Transverse colon (tissue), 4 donors: ENCODE measurements around the gene SAMM50. TPM values are rescaled to one million over a fixed set of nuclear protein-coding genes. Genes with fewer than 3 reads are reported as not detected.

Experiments used
- DNase-seq: peaks from one replicate; pipeline ENCODE4 v3.0.0-alpha.2; 2019
- H3K27ac ChIP-seq, 4 donors: fragments of 200-600 bp; sonication (generic); 2 replicates each; pipeline ENCODE4 v1.5.1; 2016 to 2018; ENCODE audit warnings: inconsistent platforms in 4 of 4
- H3K27me3 ChIP-seq: fragments of 200-600 bp; sonication (generic); 2 replicates; pipeline ENCODE4 v1.5.1; 2017; ENCODE audit warnings: inconsistent platforms
- H3K36me3 ChIP-seq, 4 donors: fragments of 200-600 bp; sonication (generic); 2 replicates each; pipeline ENCODE4 v1.5.1; 2017 to 2019; ENCODE audit warnings: inconsistent platforms in 4 of 4
- H3K4me1 ChIP-seq, 4 donors: fragments of 200-600 bp; sonication (generic); 2 replicates each; pipeline ENCODE4 v1.5.1; 2017 to 2020; ENCODE audit warnings: inconsistent platforms in 4 of 4
- H3K4me3 ChIP-seq, 4 donors: fragments of 200-600 bp; sonication (generic); 1 replicate in 1 of 4; 2 replicates in 3 of 4; pipeline versions ENCODE4 v1.5.1 to v1.6.1; 2017 to 2019; ENCODE audit warnings: inconsistent platforms in 4 of 4
- H3K9me3 ChIP-seq, 2 donors: fragments of 200-600 bp; sonication (generic); 2 replicates each; pipeline ENCODE4 v1.5.1; 2017 to 2019; ENCODE audit warnings: inconsistent platforms in 2 of 2
- EP300 ChIP-seq: sonication (generic); formaldehyde crosslinking; IDR thresholded peaks from one replicate; pipeline ENCODE4 v1.6.1; 2017; ENCODE audit warnings: antibody characterized with exemption, low read depth
- POLR2A ChIP-seq: fragments of 450-650 bp; IDR thresholded peaks from one replicate; pipeline ENCODE4 v1.6.1; 2016; ENCODE audit warnings: antibody characterized with exemption, mild to moderate bottlenecking, moderate library complexity
- POLR2AphosphoS5 ChIP-seq, 3 donors: sonication (generic); formaldehyde crosslinking; IDR thresholded peaks; one replicate each; pipeline ENCODE4 v1.6.1; 2016; ENCODE audit warnings: antibody characterized with exemption in 3 of 3
- WGBS, 2 donors: methylation state at CpG; one replicate each; pipeline ENCODE4 v1.1.5; 2018; ENCODE audit warnings: low coverage in 1 of 2; 5-methylcytosine and 5-hydroxymethylcytosine counted together
- in situ Hi-C, 4 donors: fragments of 200-750 bp; cut with MboI; loops; one replicate each; pipeline versions ENCODE4 v1.15.0 to v1.15.1; 2017; ENCODE audit warnings: low sequenced_read_pairs in 3 of 4, low pct_ligation_motif_present in 1 of 4, low pct_unique_long_range_greater_than_20kb in 1 of 4
- intact Hi-C: fragments of 100-400 bp; cut with DNase I; formaldehyde crosslinking; loops from one replicate; pipeline ENCODE4 v1.15.1; 2023; ENCODE audit warnings: low total_unique reads
- total RNA-seq, 4 donors: library from RNA; depleted of rRNA; stranded (reverse); fragments of >200 nt; gene quantifications; one replicate each; pipeline ENCODE4 v1.1.0, GENCODE V29; 2016
- TF ChIP-seq, protein P1 (sequence below), 5 experiments: fragments of 200-600 bp in 3 of 5; fragments of 450-650 bp in 2 of 5; sonication (generic) in 3 of 5; IDR thresholded peaks; 1 replicate in 2 of 5; 2 replicates in 3 of 5; pipeline ENCODE4 v1.5.1; 2016 to 2017; ENCODE audit warnings: antibody characterized with exemption in 5 of 5, inconsistent platforms in 3 of 5, mild to moderate bottlenecking in 2 of 5, moderate library complexity in 1 of 5

Gene SAMM50
- total RNA-seq, 4 donors from 2014 or later = 9.0 to 82.6 (median 33.3) TPM

DNA sequence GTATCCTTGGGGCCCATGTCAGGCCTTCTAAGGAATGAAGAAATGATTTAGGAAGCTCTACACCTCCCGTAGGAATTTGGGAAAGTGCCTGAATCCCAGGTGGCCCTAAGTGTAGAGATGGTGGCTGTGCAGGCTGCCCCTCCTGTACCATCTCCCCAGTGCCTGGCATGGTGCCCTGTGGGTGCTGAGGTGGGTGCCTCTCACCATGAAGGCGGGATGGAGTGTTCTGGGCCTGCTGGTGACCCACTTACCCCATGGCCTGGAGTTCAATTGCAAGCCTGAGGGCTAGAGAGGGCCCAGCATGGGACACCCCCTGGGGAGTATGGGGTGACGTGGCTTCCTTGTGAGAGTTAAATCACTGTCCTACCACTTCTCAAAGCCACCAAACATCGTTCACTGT, 19.8 kb downstream of the SAMM50 start:
- Histone ChIP-seq H3K9me3 (no peaks in the 10 kb centered on the region), H3K27ac (no peak overlapping the region), H3K27me3 (no peaks in the 10 kb centered on the region), H3K36me3 (peaks cover 0 to 63% (median 29%) of the 10 kb centered on the region in 4 donors), H3K4me1 (no peaks in the 10 kb centered on the region), H3K4me3 (no peak overlapping the region)
- in situ Hi-C loops (no loop called here), intact Hi-C loops (no loop called here)
- 81% methylated on average over 4 of the region's 4 CpGs; no CpG with 5 or more reads in 1 of the 2 donors for WGBS, 2 donors
- TF ChIP-seq, protein P1, sequence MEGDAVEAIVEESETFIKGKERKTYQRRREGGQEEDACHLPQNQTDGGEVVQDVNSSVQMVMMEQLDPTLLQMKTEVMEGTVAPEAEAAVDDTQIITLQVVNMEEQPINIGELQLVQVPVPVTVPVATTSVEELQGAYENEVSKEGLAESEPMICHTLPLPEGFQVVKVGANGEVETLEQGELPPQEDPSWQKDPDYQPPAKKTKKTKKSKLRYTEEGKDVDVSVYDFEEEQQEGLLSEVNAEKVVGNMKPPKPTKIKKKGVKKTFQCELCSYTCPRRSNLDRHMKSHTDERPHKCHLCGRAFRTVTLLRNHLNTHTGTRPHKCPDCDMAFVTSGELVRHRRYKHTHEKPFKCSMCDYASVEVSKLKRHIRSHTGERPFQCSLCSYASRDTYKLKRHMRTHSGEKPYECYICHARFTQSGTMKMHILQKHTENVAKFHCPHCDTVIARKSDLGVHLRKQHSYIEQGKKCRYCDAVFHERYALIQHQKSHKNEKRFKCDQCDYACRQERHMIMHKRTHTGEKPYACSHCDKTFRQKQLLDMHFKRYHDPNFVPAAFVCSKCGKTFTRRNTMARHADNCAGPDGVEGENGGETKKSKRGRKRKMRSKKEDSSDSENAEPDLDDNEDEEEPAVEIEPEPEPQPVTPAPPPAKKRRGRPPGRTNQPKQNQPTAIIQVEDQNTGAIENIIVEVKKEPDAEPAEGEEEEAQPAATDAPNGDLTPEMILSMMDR (IDR thresholded peaks at IDR 0.05) = no peak
- no peak for DNase-seq

DNA sequence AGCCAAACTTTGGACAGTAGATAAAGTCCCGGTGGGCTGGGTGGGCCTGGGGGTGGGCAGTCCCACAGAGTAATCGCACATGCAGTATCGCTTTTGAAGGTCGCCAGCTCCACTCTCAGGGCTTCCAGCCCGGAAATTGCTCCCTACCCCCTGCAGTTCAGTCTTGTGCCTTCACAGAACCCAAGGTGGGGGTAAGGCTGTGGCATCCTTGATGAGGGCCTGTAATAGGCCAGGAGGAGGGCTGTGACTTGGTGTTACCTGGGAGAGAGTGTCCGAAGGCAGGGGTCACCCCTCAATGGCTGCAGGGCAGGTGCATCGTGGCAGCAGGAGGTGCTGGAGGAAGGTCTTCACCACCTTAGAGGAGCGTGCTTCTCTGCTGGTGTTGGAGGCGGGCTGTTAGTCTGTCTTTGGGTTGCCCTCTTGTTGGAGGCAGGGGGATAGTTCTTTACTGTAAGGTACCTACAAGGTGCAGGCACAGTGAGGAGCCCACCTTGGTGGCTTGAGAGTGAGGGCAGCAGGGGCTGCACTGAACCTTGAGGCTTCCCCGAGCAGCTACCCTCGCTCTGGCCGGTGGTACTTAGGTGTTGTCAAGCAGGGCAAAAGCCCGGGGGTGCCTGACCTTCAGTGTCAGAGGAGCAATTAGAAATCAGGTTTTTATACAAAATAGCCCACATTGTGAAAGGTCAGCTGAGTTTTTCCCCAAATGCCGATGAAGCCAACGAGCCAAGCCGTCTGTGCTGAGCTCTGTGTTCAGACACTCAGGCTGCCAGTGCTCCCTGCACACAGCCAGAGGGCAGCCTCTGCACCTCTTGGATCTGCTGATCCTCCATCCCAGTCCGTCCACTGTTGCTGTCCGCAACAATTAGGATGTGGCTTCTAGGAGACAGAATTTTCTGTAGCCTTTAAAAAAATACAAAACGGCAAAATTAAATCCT, 21.9 kb downstream of the SAMM50 start:
- Histone ChIP-seq H3K4me1 (no peaks in the 10 kb centered on the region), H3K4me3 (no peak overlapping the region), H3K27ac (no peak overlapping the region), H3K9me3 (no peaks in the 10 kb centered on the region), H3K27me3 (no peaks in the 10 kb centered on the region), H3K36me3 (peaks cover 0 to 76% (median 36%) of the 10 kb centered on the region in 4 donors)
- TF ChIP-seq EP300 (no peak), POLR2AphosphoS5 (IDR thresholded peaks at IDR 0.05) (no peak)
- TF ChIP-seq, protein P1 (IDR thresholded peaks at IDR 0.05) = no peak
- intact Hi-C loops (no loop called here), in situ Hi-C loops (no loop called here)
- no peak for DNase-seq
- 93 to 100% methylated on average over 2 to 19 of the region's 19 CpGs for WGBS, 2 donors

DNA sequence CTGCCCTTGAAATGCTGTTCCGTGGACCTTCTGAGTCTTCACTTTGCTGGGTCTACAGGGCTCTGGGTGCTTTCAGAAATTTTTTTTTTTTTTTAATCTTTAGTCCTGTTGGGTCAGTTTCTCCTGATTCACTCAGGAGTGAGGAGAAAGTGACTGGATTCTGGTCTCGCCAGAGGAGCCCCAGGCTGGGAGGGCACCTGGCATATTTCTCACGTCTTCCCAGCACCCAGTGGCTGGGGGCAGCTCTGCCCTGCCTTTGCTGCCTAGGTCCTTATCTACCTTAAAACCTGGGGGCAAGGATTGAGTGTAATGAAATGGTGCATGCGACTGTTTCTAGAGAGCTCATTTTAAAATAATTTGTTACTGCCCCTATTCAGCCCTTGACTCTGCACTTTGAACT, 23.3 kb downstream of the SAMM50 start:
- H3K9me3 ChIP-seq = no peaks in the 10 kb centered on the region
- H3K36me3 ChIP-seq = peaks cover 0 to 76% (median 35%) of the 10 kb centered on the region in 4 donors
- H3K4me3 ChIP-seq = no peak overlapping the region
- no peak for DNase-seq
- no peaks in the 10 kb centered on the region for H3K4me1 ChIP-seq
- TF ChIP-seq POLR2AphosphoS5 (IDR thresholded peaks at IDR 0.05) (no peak), POLR2A (no peak), EP300 (no peak)
- TF ChIP-seq, protein P1 (IDR thresholded peaks at IDR 0.05) = no peak
- in situ Hi-C loops (no loop called here), intact Hi-C loops (no loop called here)
- H3K27me3 ChIP-seq = no peaks in the 10 kb centered on the region
- 95 to 98% methylated on average over 3 to 4 of the region's 4 CpGs for WGBS, 2 donors
- no peak overlapping the region for H3K27ac ChIP-seq

DNA sequence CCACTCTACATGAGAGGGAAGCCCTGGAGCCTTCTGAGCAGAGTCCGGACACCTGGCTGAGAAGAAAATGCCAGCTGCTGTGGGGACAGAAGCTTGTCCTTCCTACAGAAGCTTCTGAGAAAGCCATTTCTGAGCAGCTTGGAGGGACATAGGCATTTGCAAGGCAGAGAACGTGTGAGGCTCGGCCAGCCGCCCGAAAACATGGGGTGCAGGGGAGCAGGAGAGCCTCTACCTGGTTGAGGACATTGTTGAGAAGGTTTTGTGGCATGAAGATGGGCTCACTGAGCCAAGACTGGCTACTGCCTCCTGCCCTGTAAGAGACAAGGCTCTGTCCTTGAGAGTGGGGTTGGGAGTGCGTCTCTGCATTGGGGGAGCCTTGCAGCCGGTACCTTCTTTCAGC, 25.3 kb downstream of the SAMM50 start:
- DNase-seq = no peak

More for the DNA sequence above, 25.3 kb downstream of the SAMM50 start:
- TF ChIP-seq EP300 (no peak), POLR2A (no peak), POLR2AphosphoS5 (IDR thresholded peaks at IDR 0.05) (no peak)
- TF ChIP-seq, protein P1 (IDR thresholded peaks at IDR 0.05) = no peak
- Histone ChIP-seq H3K4me1 (no peaks in the 10 kb centered on the region), H3K27ac (no peak overlapping the region), H3K4me3 (no peak overlapping the region), H3K36me3 (peaks cover 0 to 80% (median 36%) of the 10 kb centered on the region in 4 donors), H3K9me3 (no peaks in the 10 kb centered on the region), H3K27me3 (no peaks in the 10 kb centered on the region)
- WGBS, 2 donors = 97 to 100% methylated on average over 1 to 7 of the region's 7 CpGs
- intact Hi-C loops (no loop called here), in situ Hi-C loops (no loop called here)
